IMR-90 (cell line): ENCODE data around the gene AGPAT3. TPM values are rescaled to one million over a fixed set of nuclear protein-coding genes. Genes with fewer than 3 reads are reported as not detected.

Experiments
- ATAC-seq: fragments of 200-7000 bp; cut with Tn5 transposase; 2 replicates; pipeline ENCODE4 v1.9.1; 2020; ENCODE audit warnings: low read depth, mild to moderate bottlenecking, moderate library complexity
- BruUV-seq: library from RNA; stranded (reverse); fragments of 400-500 nt; replicated peaks from 2 replicates; lab custom pipeline; 2021; lab: Mats Ljungman, UMichigan
- CTCF ChIA-PET: fragments of 300-600 bp; formaldehyde crosslinking; extraction: SDS; loops from one replicate; lab custom pipeline; 2021; ENCODE audit warnings: antibody characterized with exemption; lab: Yijun Ruan, JAX
- POLR2A ChIA-PET: fragments of 300-600 bp; sonication (Branson Sonifier 250); formaldehyde crosslinking; loops from one replicate; lab custom pipeline; 2022; ENCODE audit warnings: antibody characterized with exemption; ENCODE audit not compliant: unreplicated experiment; lab: Charles Lee
- DNase-seq: peaks from one replicate; pipeline ENCODE4 v3.0.0; 2013
- H2AFZ ChIP-seq: replicated peaks from 2 replicates; pipeline ENCODE3; 2013; ENCODE audit warnings: low read length, mild to moderate bottlenecking; ENCODE audit not compliant: poor library complexity
- H2AK5ac ChIP-seq: 2 replicates; pipeline ENCODE4 v1.6.1; 2013; ENCODE audit warnings: low read depth, low read length, inconsistent platforms
- H2AK9ac ChIP-seq: replicated peaks from 2 replicates; pipeline ENCODE3; 2013; ENCODE audit warnings: mild to moderate bottlenecking, low read depth, low read length, moderate library complexity; ENCODE audit not compliant: poor library complexity
- H2BK120ac ChIP-seq: 2 replicates; pipeline ENCODE4 v1.6.1; 2013; ENCODE audit warnings: low read depth, low read length, inconsistent platforms
- H2BK15ac ChIP-seq: 3 replicates; pipeline ENCODE4 v1.6.1; 2013; ENCODE audit warnings: low read depth, low read length, inconsistent platforms
- H2BK20ac ChIP-seq: 2 replicates; pipeline ENCODE4 v1.6.1; 2013; ENCODE audit warnings: low read depth, mild to moderate bottlenecking, inconsistent platforms, low read length, moderate library complexity
- H2BK5ac ChIP-seq: 2 replicates; pipeline ENCODE4 v1.6.1; 2013; ENCODE audit warnings: mild to moderate bottlenecking, low read depth, low read length, inconsistent platforms; ENCODE audit not compliant: poor library complexity, severe bottlenecking
- H3K14ac ChIP-seq: replicated peaks from 2 replicates; pipeline ENCODE4 v1.6.1; 2013; ENCODE audit warnings: low read depth, low read length, inconsistent platforms
- H3K18ac ChIP-seq: 2 replicates; pipeline ENCODE4 v1.6.1; 2013; ENCODE audit warnings: low read depth, low read length, control low read depth
- H3K23ac ChIP-seq: 2 replicates; pipeline ENCODE4 v1.6.1; 2013; ENCODE audit warnings: low read depth, low read length, inconsistent platforms
- H3K27ac ChIP-seq: 2 replicates; pipeline ENCODE4 v1.5.1; 2013; ENCODE audit warnings: mild to moderate bottlenecking, control low read depth, low read length; ENCODE audit not compliant: insufficient read depth
- H3K27me3 ChIP-seq: 2 replicates; pipeline ENCODE4 v1.6.1; 2013; ENCODE audit warnings: low read length; ENCODE audit not compliant: control insufficient read depth, insufficient read depth
- H3K36me3 ChIP-seq: 2 replicates; pipeline ENCODE4 v1.6.1; 2013; ENCODE audit warnings: low read length, mixed read lengths; ENCODE audit not compliant: control insufficient read depth, insufficient read depth
- H3K4ac ChIP-seq: 2 replicates; pipeline ENCODE4 v1.6.1; 2013; ENCODE audit warnings: low read depth, low read length, inconsistent platforms
- H3K4me1 ChIP-seq: 2 replicates; pipeline ENCODE4 v1.6.1; 2013; ENCODE audit warnings: low read length, mixed read lengths; ENCODE audit not compliant: control insufficient read depth, insufficient read depth
- H3K4me2 ChIP-seq: 2 replicates; pipeline ENCODE4 v1.6.1; 2013; ENCODE audit warnings: low read depth, mild to moderate bottlenecking, control low read depth, low read length, moderate library complexity
- H3K4me3 ChIP-seq: 2 replicates; pipeline ENCODE4 v1.5.1; 2013; ENCODE audit warnings: low read depth, mild to moderate bottlenecking, control low read depth, low read length, moderate library complexity; ENCODE audit not compliant: insufficient read depth
- H3K56ac ChIP-seq: 2 replicates; pipeline ENCODE4 v1.6.1; 2013; ENCODE audit warnings: low read length, inconsistent platforms; ENCODE audit not compliant: insufficient read depth; ENCODE audit errors: extremely low read depth
- H3K79me1 ChIP-seq, 2 experiments: 2 replicates each; pipeline ENCODE4 v1.6.1; 2013; ENCODE audit warnings: low read length in 2 of 2, inconsistent platforms in 1 of 2, low read depth in 1 of 2
- H3K9ac ChIP-seq: 2 replicates; pipeline ENCODE4 v1.6.1; 2013; ENCODE audit warnings: low read depth, low read length, control low read depth
- H3K9me1 ChIP-seq: 2 replicates; pipeline ENCODE4 v1.6.1; 2013; ENCODE audit warnings: low read length, inconsistent platforms; ENCODE audit not compliant: insufficient read depth
- H3K9me3 ChIP-seq: 2 replicates; pipeline ENCODE4 v1.6.1; 2013; ENCODE audit warnings: low read length; ENCODE audit not compliant: control insufficient read depth, insufficient read depth
- H4K20me1 ChIP-seq: 2 replicates; pipeline ENCODE4 v1.6.1; 2013; ENCODE audit warnings: low read length, inconsistent platforms; ENCODE audit not compliant: insufficient read depth
- H4K5ac ChIP-seq: 2 replicates; pipeline ENCODE4 v1.6.1; 2013; ENCODE audit warnings: mild to moderate bottlenecking, low read depth, low read length, control low read depth
- H4K8ac ChIP-seq, 2 experiments: 2 replicates each; pipeline ENCODE4 v1.6.1; 2013; ENCODE audit warnings: low read depth in 2 of 2, low read length in 2 of 2, control low read depth in 1 of 2, inconsistent platforms in 1 of 2
- H4K91ac ChIP-seq: 2 replicates; pipeline ENCODE4 v1.6.1; 2013; ENCODE audit warnings: low read depth, low read length, inconsistent platforms; ENCODE audit not compliant: insufficient read depth
- CEBPB ChIP-seq: IDR thresholded peaks from 2 replicates; pipeline ENCODE4 v1.6.1; 2012; ENCODE audit warnings: low read depth, low read length, improper control_type of control experiment
- MAFK ChIP-seq: IDR thresholded peaks from 2 replicates; pipeline ENCODE4 v1.6.1; 2012; ENCODE audit warnings: low read depth, low read length, improper control_type of control experiment
- MAZ ChIP-seq: IDR thresholded peaks from 2 replicates; pipeline ENCODE4 v1.6.1; 2012; ENCODE audit warnings: low read depth, mild to moderate bottlenecking, low read length, improper control_type of control experiment, moderate library complexity, borderline replicate concordance
- MXI1 ChIP-seq: IDR thresholded peaks from 2 replicates; pipeline ENCODE4 v1.6.1; 2012; ENCODE audit warnings: low read depth, mild to moderate bottlenecking, low read length, moderate library complexity, borderline replicate concordance
- NFE2L2 ChIP-seq: fragments of 150-350 bp; IDR thresholded peaks from 2 replicates; pipeline ENCODE4 v1.6.1; 2016; ENCODE audit warnings: low read depth, mild to moderate bottlenecking, low read length
- POLR2A ChIP-seq: IDR thresholded peaks from 2 replicates; pipeline ENCODE4 v1.6.1; 2012; ENCODE audit warnings: mild to moderate bottlenecking, low read depth, low read length
- RAD21 ChIP-seq: IDR thresholded peaks from 2 replicates; pipeline ENCODE4 v1.6.1; 2012; ENCODE audit warnings: low read length, improper control_type of control experiment
- WGBS, 2 experiments: methylation state at CpG; one replicate each; pipeline versions ENCODE4 v1.1.5 to v1.1.7; 2013; ENCODE audit warnings: missing lambda C conversion rate in 2 of 2; ENCODE audit not compliant: insufficient read length in 1 of 2; ENCODE audit errors: extremely low coverage in 2 of 2; 5-methylcytosine and 5-hydroxymethylcytosine counted together
- dilution Hi-C: fragments of 300-500 bp; cut with HindIII; formaldehyde crosslinking; loops from one replicate; pipeline ENCODE4 v1.14.3; 2018; ENCODE audit warnings: low sequenced_read_pairs; ENCODE audit not compliant: unreplicated experiment
- in situ Hi-C: fragments of 300-500 bp; cut with MboI; formaldehyde crosslinking; loops from 3 replicates; pipeline ENCODE4 v1.14.3; 2019; ENCODE audit warnings: low sequenced_read_pairs, inconsistent platforms, mixed read lengths
- intact Hi-C: fragments of 100-400 bp; cut with micrococcal nuclease; formaldehyde crosslinking; loops from 2 replicates; pipeline ENCODE4 v1.10.0; 2022
- polyA plus RNA-seq, 3 experiments: library from polyadenylated mRNA; depleted of rRNA; stranded (reverse); fragments of >200 nt; gene quantifications; 2 replicates each; pipeline ENCODE4 v1.2.3, GENCODE V29; 2012; ENCODE audit warnings: low replicate concordance in 1 of 3
- total RNA-seq: library from RNA; depleted of rRNA; stranded (reverse); fragments of >200 nt; gene quantifications from 2 replicates; pipeline ENCODE4 v1.2.3, GENCODE V29; 2012
- TF ChIP-seq, protein P1 (sequence below): fragments of 150-350 bp; IDR thresholded peaks from 2 replicates; pipeline ENCODE4 v1.6.1; 2016; ENCODE audit warnings: low read depth, mild to moderate bottlenecking, low read length, moderate library complexity, borderline replicate concordance
- TF ChIP-seq, protein P2 (sequence below): fragments of 150-350 bp; IDR thresholded peaks from 2 replicates; pipeline ENCODE4 v1.6.1; 2017; ENCODE audit warnings: mild to moderate bottlenecking, antibody characterized with exemption, low read length, low read depth

AGPAT3 gene
- total and polyA plus RNA-seq, 2 of the 4 experiments (the other 2 are of a cell fraction) = 27.1 to 38.7 TPM

DNA sequence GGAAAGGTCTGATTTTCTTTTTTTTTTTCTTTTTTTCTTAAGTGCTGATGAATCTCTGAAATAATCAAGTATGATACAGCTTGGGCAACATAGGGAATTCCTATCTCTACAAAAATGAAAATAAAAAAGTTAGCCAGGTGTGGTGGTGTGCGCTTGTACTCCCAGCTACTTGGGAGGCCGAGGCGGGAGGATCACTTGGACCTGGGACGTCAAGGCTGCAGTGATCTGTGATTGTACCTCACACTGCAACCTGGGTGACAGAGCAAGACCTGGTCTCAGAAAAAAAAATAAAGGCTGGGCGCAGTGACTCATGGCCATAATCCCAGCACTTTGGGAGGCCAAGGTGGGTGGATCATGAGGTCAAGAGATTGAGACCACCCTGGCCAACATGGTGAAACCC lies 153.1 kb downstream of the AGPAT3 start:
- no TSS peak for BruUV-seq

More for the DNA sequence above, 153.1 kb downstream of the AGPAT3 start:
- no peak overlapping the region for H3K14ac ChIP-seq
- TF ChIP-seq RAD21 (no peak), POLR2A (no peak), CEBPB (no peak), NFE2L2 (no peak), MAZ (no peak), MAFK (no peak), MXI1 (no peak)
- TF ChIP-seq, protein P1, sequence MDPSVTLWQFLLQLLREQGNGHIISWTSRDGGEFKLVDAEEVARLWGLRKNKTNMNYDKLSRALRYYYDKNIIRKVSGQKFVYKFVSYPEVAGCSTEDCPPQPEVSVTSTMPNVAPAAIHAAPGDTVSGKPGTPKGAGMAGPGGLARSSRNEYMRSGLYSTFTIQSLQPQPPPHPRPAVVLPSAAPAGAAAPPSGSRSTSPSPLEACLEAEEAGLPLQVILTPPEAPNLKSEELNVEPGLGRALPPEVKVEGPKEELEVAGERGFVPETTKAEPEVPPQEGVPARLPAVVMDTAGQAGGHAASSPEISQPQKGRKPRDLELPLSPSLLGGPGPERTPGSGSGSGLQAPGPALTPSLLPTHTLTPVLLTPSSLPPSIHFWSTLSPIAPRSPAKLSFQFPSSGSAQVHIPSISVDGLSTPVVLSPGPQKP = no peak
- TF ChIP-seq, protein P2, sequence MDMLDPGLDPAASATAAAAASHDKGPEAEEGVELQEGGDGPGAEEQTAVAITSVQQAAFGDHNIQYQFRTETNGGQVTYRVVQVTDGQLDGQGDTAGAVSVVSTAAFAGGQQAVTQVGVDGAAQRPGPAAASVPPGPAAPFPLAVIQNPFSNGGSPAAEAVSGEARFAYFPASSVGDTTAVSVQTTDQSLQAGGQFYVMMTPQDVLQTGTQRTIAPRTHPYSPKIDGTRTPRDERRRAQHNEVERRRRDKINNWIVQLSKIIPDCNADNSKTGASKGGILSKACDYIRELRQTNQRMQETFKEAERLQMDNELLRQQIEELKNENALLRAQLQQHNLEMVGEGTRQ = no peak
- no peak overlapping the region for H2AFZ ChIP-seq
- dilution Hi-C loops (no loop called here), in situ Hi-C loops (no loop called here), intact Hi-C loops (no loop called here)
- H2BK15ac ChIP-seq = no peak overlapping the region
- no peaks in the 10 kb centered on the region for H3K9me3 ChIP-seq
- H2BK120ac ChIP-seq = no peak overlapping the region
- H3K4ac ChIP-seq = no peak overlapping the region
- no peaks in the 10 kb centered on the region for H3K36me3 ChIP-seq
- H4K8ac ChIP-seq = no peak overlapping the region
- H3K23ac ChIP-seq = no peak overlapping the region
- H3K18ac ChIP-seq = no peak overlapping the region
- H3K4me1 ChIP-seq = peaks cover 6% of the 10 kb centered on the region
- peaks cover 16 to 57% of the 10 kb centered on the region in 2 experiments for H3K79me1 ChIP-seq
- H3K56ac ChIP-seq = no peak overlapping the region
- CTCF ChIA-PET = interaction anchor here (0.7 kb wide), 1 partner anchor 25 kb away, joined by 3 read pairs; no protein-coding TSS in a partner anchor
- no peak overlapping the region for H2AK9ac ChIP-seq
- DNase-seq = no peak
- H4K5ac ChIP-seq = no peak overlapping the region
- no peak overlapping the region for H2BK20ac ChIP-seq
- H3K9ac ChIP-seq = no peak overlapping the region
- H3K27me3 ChIP-seq = no peaks in the 10 kb centered on the region
- ATAC-seq = no peak
- no peak overlapping the region for H2BK5ac ChIP-seq
- no peak overlapping the region for H3K4me2 ChIP-seq
- H4K20me1 ChIP-seq = peaks cover 75% of the 10 kb centered on the region
- H4K91ac ChIP-seq = no peak overlapping the region
- H2AK5ac ChIP-seq = no peak overlapping the region
- no peak overlapping the region for H3K4me3 ChIP-seq
- WGBS, 2 experiments = 80% methylated on average over 4 of the region's 5 CpGs; no CpG with 5 or more reads in 1 of the 2 experiments
- POLR2A ChIA-PET = no interaction called here
- no peak overlapping the region for H3K27ac ChIP-seq
- H3K9me1 ChIP-seq = peaks cover 9% of the 10 kb centered on the region; the same call in 1 of the 2 replicates
